IMR-90 (cell line): Measurements from ENCODE around the gene PNMA6E.

Source experiments
- BHLHE40 ChIP-seq: fragments of 150-350 bp; IDR thresholded peaks from 2 replicates; pipeline ENCODE4 v1.6.1; 2016; ENCODE audit warnings: mild to moderate bottlenecking, low read depth, low read length
- CEBPB ChIP-seq: IDR thresholded peaks from 2 replicates; pipeline ENCODE4 v1.6.1; 2012; ENCODE audit warnings: low read depth, low read length, improper control_type of control experiment
- CTCF ChIP-seq: conservative IDR thresholded peaks from 2 replicates; pipeline ENCODE4 v1.5.1; 2012; ENCODE audit warnings: mild to moderate bottlenecking, low read depth, low read length, improper control_type of control experiment
- FOS ChIP-seq: fragments of 150-350 bp; IDR thresholded peaks from 2 replicates; pipeline ENCODE4 v1.6.1; 2016; ENCODE audit warnings: low read depth, low read length
- MAZ ChIP-seq: IDR thresholded peaks from 2 replicates; pipeline ENCODE4 v1.6.1; 2012; ENCODE audit warnings: low read depth, mild to moderate bottlenecking, low read length, improper control_type of control experiment, moderate library complexity, borderline replicate concordance
- MXI1 ChIP-seq: IDR thresholded peaks from 2 replicates; pipeline ENCODE4 v1.6.1; 2012; ENCODE audit warnings: low read depth, mild to moderate bottlenecking, low read length, moderate library complexity, borderline replicate concordance
- POLR2A ChIP-seq: IDR thresholded peaks from 2 replicates; pipeline ENCODE4 v1.6.1; 2012; ENCODE audit warnings: mild to moderate bottlenecking, low read depth, low read length
- RAD21 ChIP-seq: IDR thresholded peaks from 2 replicates; pipeline ENCODE4 v1.6.1; 2012; ENCODE audit warnings: low read length, improper control_type of control experiment
- RCOR1 ChIP-seq: IDR thresholded peaks from 2 replicates; pipeline ENCODE4 v1.6.1; 2012; ENCODE audit warnings: mild to moderate bottlenecking, low read length, improper control_type of control experiment; ENCODE audit not compliant: insufficient replicate concordance
- SMC3 ChIP-seq: fragments of 150-350 bp; IDR thresholded peaks from 2 replicates; pipeline ENCODE4 v1.6.1; 2016; ENCODE audit warnings: low read depth, mild to moderate bottlenecking, antibody characterized with exemption, low read length, moderate library complexity
- TF ChIP-seq, protein P1 (sequence below): fragments of 150-350 bp; IDR thresholded peaks from 2 replicates; pipeline ENCODE4 v1.6.1; 2017; ENCODE audit warnings: mild to moderate bottlenecking, antibody characterized with exemption, low read length, low read depth

GRCh38 chrX:153379971-153380581 is 21.1 kb downstream of the PNMA6E start:
- TF ChIP-seq MXI1 = no peak
- TF ChIP-seq MAZ = no peak
- no peak for TF ChIP-seq CTCF
- no peak for TF ChIP-seq POLR2A
- TF ChIP-seq RCOR1 = no peak
- TF ChIP-seq FOS = no peak
- TF ChIP-seq RAD21 = no peak
- TF ChIP-seq, protein P1, sequence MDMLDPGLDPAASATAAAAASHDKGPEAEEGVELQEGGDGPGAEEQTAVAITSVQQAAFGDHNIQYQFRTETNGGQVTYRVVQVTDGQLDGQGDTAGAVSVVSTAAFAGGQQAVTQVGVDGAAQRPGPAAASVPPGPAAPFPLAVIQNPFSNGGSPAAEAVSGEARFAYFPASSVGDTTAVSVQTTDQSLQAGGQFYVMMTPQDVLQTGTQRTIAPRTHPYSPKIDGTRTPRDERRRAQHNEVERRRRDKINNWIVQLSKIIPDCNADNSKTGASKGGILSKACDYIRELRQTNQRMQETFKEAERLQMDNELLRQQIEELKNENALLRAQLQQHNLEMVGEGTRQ = no peak
- TF ChIP-seq SMC3 = no peak
- no peak for TF ChIP-seq CEBPB
- no peak for TF ChIP-seq BHLHE40
